Mesenchymal stem cell (in vitro differentiated cells and primary cell): ENCODE results near the gene COL18A1.

Experiments used
- DNase-seq: peaks from one replicate; pipeline ENCODE4 v3.0.0-alpha.2; 2013
- H2AFZ ChIP-seq: one replicate; pipeline ENCODE4 v1.6.1; 2013; ENCODE audit warnings: low read depth, mild to moderate bottlenecking, control low read depth, inconsistent platforms, low read length, moderate library complexity
- H2AK5ac ChIP-seq: 2 replicates; pipeline ENCODE4 v1.6.1; 2013; ENCODE audit warnings: low read length, moderate library complexity, mild to moderate bottlenecking, inconsistent platforms; ENCODE audit not compliant: severe bottlenecking
- H2BK120ac ChIP-seq: one replicate; pipeline ENCODE4 v1.6.1; 2013; ENCODE audit warnings: low read depth, mild to moderate bottlenecking, inconsistent platforms, low read length, moderate library complexity
- H2BK12ac ChIP-seq, 2 experiments: one replicate each; pipeline ENCODE4 v1.6.1; 2013; ENCODE audit warnings: inconsistent platforms in 2 of 2, low read length in 2 of 2, mild to moderate bottlenecking in 2 of 2, moderate library complexity in 2 of 2, control low read depth in 1 of 2
- H2BK15ac ChIP-seq: one replicate; pipeline ENCODE4 v1.6.1; 2013; ENCODE audit warnings: mild to moderate bottlenecking, low read depth, inconsistent platforms; ENCODE audit not compliant: poor library complexity, severe bottlenecking
- H2BK5ac ChIP-seq: 2 replicates; pipeline ENCODE4 v1.6.1; 2013; ENCODE audit warnings: low read depth, mild to moderate bottlenecking, low read length, control low read depth, inconsistent platforms; ENCODE audit not compliant: poor library complexity, severe bottlenecking
- H3K14ac ChIP-seq, 2 experiments: one replicate each; pipeline ENCODE4 v1.6.1; 2013; ENCODE audit warnings: inconsistent platforms in 2 of 2, low read length in 2 of 2, control low read depth in 1 of 2, mild to moderate bottlenecking in 1 of 2, moderate library complexity in 1 of 2
- H3K18ac ChIP-seq, 2 experiments: one replicate each; pipeline ENCODE4 v1.6.1; 2013; ENCODE audit warnings: inconsistent platforms in 2 of 2, low read length in 2 of 2, control low read depth in 1 of 2, low read depth in 1 of 2, mild to moderate bottlenecking in 1 of 2
- H3K23ac ChIP-seq, 2 experiments: one replicate each; pipeline ENCODE4 v1.6.1; 2013; ENCODE audit warnings: inconsistent platforms in 2 of 2, low read length in 2 of 2, mild to moderate bottlenecking in 2 of 2, moderate library complexity in 2 of 2, control low read depth in 1 of 2
- H3K27ac ChIP-seq: 2 replicates; pipeline ENCODE4 v1.5.1; 2013; ENCODE audit warnings: mild to moderate bottlenecking, moderate library complexity, low read length, control low read depth, inconsistent platforms; ENCODE audit not compliant: poor library complexity, severe bottlenecking
- H3K27me3 ChIP-seq, 2 experiments: 2 replicates each; pipeline versions ENCODE4 v1.6.1 to v1.7.0; 2013; ENCODE audit warnings: low read length in 2 of 2, mild to moderate bottlenecking in 2 of 2, moderate library complexity in 2 of 2, control low read depth in 1 of 2, inconsistent platforms in 1 of 2; ENCODE audit not compliant: control insufficient read depth in 1 of 2, insufficient read depth in 1 of 2
- H3K36me3 ChIP-seq, 2 experiments: 2 replicates each; pipeline versions ENCODE4 v1.6.1 to v1.7.0; 2013; ENCODE audit warnings: low read length in 2 of 2, control low read depth in 1 of 2, inconsistent platforms in 1 of 2, low read depth in 1 of 2, mild to moderate bottlenecking in 1 of 2; ENCODE audit not compliant: insufficient read depth in 2 of 2, control insufficient read depth in 1 of 2
- H3K4ac ChIP-seq, 2 experiments: one replicate each; pipeline ENCODE4 v1.6.1; 2013; ENCODE audit warnings: inconsistent platforms in 2 of 2, low read length in 2 of 2, mild to moderate bottlenecking in 2 of 2, moderate library complexity in 2 of 2, control low read depth in 1 of 2, low read depth in 1 of 2
- H3K4me1 ChIP-seq: 2 replicates; pipeline ENCODE4 v1.6.1; 2013; ENCODE audit warnings: low read depth, low read length, control low read depth; ENCODE audit not compliant: control insufficient read depth, insufficient read depth
- H3K4me2 ChIP-seq: 2 replicates; pipeline ENCODE4 v1.6.1; 2013; ENCODE audit warnings: low read length, mild to moderate bottlenecking, inconsistent platforms; ENCODE audit not compliant: poor library complexity, severe bottlenecking
- H3K4me3 ChIP-seq, 2 experiments: 2 replicates each; pipeline versions ENCODE4 v1.5.1 to v1.7.0; 2013; ENCODE audit warnings: low read length in 2 of 2, mild to moderate bottlenecking in 2 of 2, control low read depth in 1 of 2, low read depth in 1 of 2; ENCODE audit not compliant: insufficient read depth in 1 of 2
- H3K79me1 ChIP-seq: replicated peaks from 2 replicates; pipeline ENCODE4 v1.6.1; 2013; ENCODE audit warnings: mild to moderate bottlenecking, control low read depth, low read length, inconsistent platforms; ENCODE audit not compliant: poor library complexity, severe bottlenecking
- H3K9ac ChIP-seq: 2 replicates; pipeline ENCODE4 v1.7.0; 2013; ENCODE audit warnings: mild to moderate bottlenecking, low read length, moderate library complexity
- H3K9me3 ChIP-seq: 2 replicates; pipeline ENCODE4 v1.7.0; 2013; ENCODE audit warnings: mild to moderate bottlenecking, low read length; ENCODE audit not compliant: control insufficient read depth
- H4K8ac ChIP-seq: one replicate; pipeline ENCODE4 v1.6.1; 2013; ENCODE audit warnings: inconsistent platforms, mild to moderate bottlenecking, low read length, moderate library complexity
- H4K91ac ChIP-seq: one replicate; pipeline ENCODE4 v1.6.1; 2013; ENCODE audit warnings: mild to moderate bottlenecking, low read length, inconsistent platforms
- WGBS: methylation state at CpG from one replicate; pipeline ENCODE4 v1.1.7; 2013; ENCODE audit warnings: mixed read lengths; 5-methylcytosine and 5-hydroxymethylcytosine counted together

Gene COL18A1

GRCh38 chr21:45543371-45543709, 138.4 kb downstream of the COL18A1 start:
- Histone ChIP-seq H3K4me3 (peak overlapping the region in 1 of 2 experiments; percentile 62), H3K4me1 (peaks cover 20% of the 10 kb centered on the region), H3K14ac (no peak overlapping the region), H2BK120ac (no peak overlapping the region), H3K18ac (no peak overlapping the region), H3K4me2 (no peak overlapping the region), H3K27me3 (peaks cover 0 to 18% of the 10 kb centered on the region in 2 experiments), H2AK5ac (no peak overlapping the region), H4K91ac (no peak overlapping the region), H3K79me1 (peaks cover 16% of the 10 kb centered on the region), H2BK12ac (no peak overlapping the region), H3K27ac (no peak overlapping the region), H2BK5ac (no peak overlapping the region), H3K9me3 (no peaks in the 10 kb centered on the region), H2BK15ac (no peak overlapping the region), H3K4ac (no peak overlapping the region), H2AFZ (no peak overlapping the region), H3K23ac (no peak overlapping the region), H4K8ac (no peak overlapping the region), H3K9ac (peak overlapping the region; percentile 36), H3K36me3 (peaks cover 0 to 7% of the 10 kb centered on the region in 2 experiments)
- 93% methylated on average over 11 of the region's 11 CpGs for WGBS
- no peak for DNase-seq

GRCh38 chr21:45543710-45544448, 138.9 kb downstream of the COL18A1 start:
- no peaks in the 10 kb centered on the region for H3K9me3 ChIP-seq

GRCh38 chr21:45544449-45545235, 139.7 kb downstream of the COL18A1 start:
- WGBS: 93% methylated on average over 18 of the region's 18 CpGs
- H3K36me3 ChIP-seq: no peaks in the 10 kb centered on the region
- no peak overlapping the region for H3K14ac ChIP-seq
- no peak overlapping the region for H2BK15ac ChIP-seq
- H2BK120ac ChIP-seq: no peak overlapping the region
- no peak overlapping the region for H3K27ac ChIP-seq
- no peaks in the 10 kb centered on the region for H3K9me3 ChIP-seq
- no peak overlapping the region for H4K8ac ChIP-seq
- no peak overlapping the region for H3K18ac ChIP-seq
- H4K91ac ChIP-seq: no peak overlapping the region
- no peak overlapping the region for H3K9ac ChIP-seq
- H3K4me3 ChIP-seq: no peak overlapping the region
- no peak overlapping the region for H3K4me2 ChIP-seq
- no peak overlapping the region for H2AFZ ChIP-seq
- no peak overlapping the region for H3K23ac ChIP-seq
- H2BK5ac ChIP-seq: no peak overlapping the region
- no peak overlapping the region for H2AK5ac ChIP-seq
- H2BK12ac ChIP-seq: no peak overlapping the region
- H3K4ac ChIP-seq: no peak overlapping the region
- H3K79me1 ChIP-seq: peaks cover 6% of the 10 kb centered on the region
- no peak for DNase-seq
- H3K27me3 ChIP-seq: peaks cover 0 to 24% of the 10 kb centered on the region in 2 experiments
- H3K4me1 ChIP-seq: peaks cover 20% of the 10 kb centered on the region

More at GRCh38 chr21:45543710-45544448, 138.9 kb downstream of the COL18A1 start:
- no peak overlapping the region for H3K18ac ChIP-seq
- H3K27me3 ChIP-seq: peaks cover 0 to 21% of the 10 kb centered on the region in 2 experiments
- 89% methylated on average over 23 of the region's 23 CpGs for WGBS
- H2AK5ac ChIP-seq: no peak overlapping the region
- no peak overlapping the region for H3K27ac ChIP-seq
- H3K14ac ChIP-seq: no peak overlapping the region
- H3K36me3 ChIP-seq: peaks cover 0 to 4% of the 10 kb centered on the region in 2 experiments
- H3K4me3 ChIP-seq: no peak overlapping the region
- no peak overlapping the region for H2BK5ac ChIP-seq
- H3K23ac ChIP-seq: no peak overlapping the region
- no peak overlapping the region for H4K91ac ChIP-seq
- peaks cover 20% of the 10 kb centered on the region for H3K4me1 ChIP-seq
- no peak overlapping the region for H2BK12ac ChIP-seq
- H3K4me2 ChIP-seq: no peak overlapping the region
- H3K79me1 ChIP-seq: peaks cover 12% of the 10 kb centered on the region
- no peak overlapping the region for H4K8ac ChIP-seq
- H2BK120ac ChIP-seq: no peak overlapping the region
- DNase-seq: no peak
- no peak overlapping the region for H3K4ac ChIP-seq
- no peak overlapping the region for H3K9ac ChIP-seq
- no peak overlapping the region for H2AFZ ChIP-seq
- H2BK15ac ChIP-seq: no peak overlapping the region

- DNase-seq: no peak
- 96% methylated on average over 6 of the region's 6 CpGs for WGBS
Observed at GRCh38 chr21:45545236-45545570, 140.2 kb downstream of the COL18A1 start.

More at GRCh38 chr21:45545236-45545570, 140.2 kb downstream of the COL18A1 start:
- no peak overlapping the region for H2BK12ac ChIP-seq
- no peak overlapping the region for H3K4ac ChIP-seq
- H3K4me1 ChIP-seq: peaks cover 20% of the 10 kb centered on the region
- H2AFZ ChIP-seq: no peak overlapping the region
- H2BK120ac ChIP-seq: no peak overlapping the region
- H3K23ac ChIP-seq: no peak overlapping the region
- H2BK15ac ChIP-seq: no peak overlapping the region
- H3K9me3 ChIP-seq: no peaks in the 10 kb centered on the region
- no peak overlapping the region for H3K27ac ChIP-seq
- no peak overlapping the region for H2AK5ac ChIP-seq
- no peaks in the 10 kb centered on the region for H3K36me3 ChIP-seq
- H3K4me2 ChIP-seq: no peak overlapping the region
- peaks cover 0 to 24% of the 10 kb centered on the region in 2 experiments for H3K27me3 ChIP-seq
- no peak overlapping the region for H3K4me3 ChIP-seq
- H3K14ac ChIP-seq: no peak overlapping the region
- no peak overlapping the region for H3K18ac ChIP-seq
- no peak overlapping the region for H4K8ac ChIP-seq
- H3K9ac ChIP-seq: no peak overlapping the region
- H2BK5ac ChIP-seq: no peak overlapping the region
- peaks cover under 1% of the 10 kb centered on the region for H3K79me1 ChIP-seq
- H4K91ac ChIP-seq: no peak overlapping the region
